ENCODE results near the gene LIG1. TPM values are rescaled to one million over a fixed set of nuclear protein-coding genes. Genes with fewer than 3 reads are reported as not detected.
A peak's percentile ranks its signal among the peaks of the same experiment; 100 is the strongest.

Gene LIG1
- total and polyA plus RNA-seq, 8 donors = 26.7 to 72.1 (median 61.9) TPM

DNA sequence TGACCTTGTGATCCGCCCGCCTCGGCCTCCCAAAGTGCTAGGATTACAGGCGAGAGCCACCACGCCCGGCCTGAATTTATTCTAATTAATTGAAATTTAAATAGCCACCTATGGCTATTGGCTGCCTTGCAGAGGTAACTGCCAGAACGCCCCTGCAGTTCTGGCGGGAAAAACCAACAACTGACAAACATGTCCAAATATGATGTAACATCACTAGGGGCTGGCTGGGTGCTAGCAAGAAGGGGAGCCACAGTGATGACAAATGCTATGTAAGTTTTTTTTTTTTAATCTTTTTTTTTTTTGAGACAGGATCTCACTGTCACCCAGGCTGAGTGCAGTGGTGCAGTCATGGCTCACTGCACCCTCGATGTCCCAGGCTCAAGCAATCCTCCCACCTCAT lies 13.2 kb upstream of the LIG1 start:
- Histone ChIP-seq H3K4me1 (no peaks in the 10 kb centered on the region), H3K27ac (no peak overlapping the region), H3K27me3 (no peaks in the 10 kb centered on the region), H3K36me3 (peaks cover 0 to 32% of the 10 kb centered on the region in 2 donors), H3K9me3 (peaks cover 0 to 20% of the 10 kb centered on the region in 2 donors), H3K4me3 (no peak overlapping the region)
- ATAC-seq (no peak), DNase-seq (no peak)
- TF ChIP-seq, protein P1, sequence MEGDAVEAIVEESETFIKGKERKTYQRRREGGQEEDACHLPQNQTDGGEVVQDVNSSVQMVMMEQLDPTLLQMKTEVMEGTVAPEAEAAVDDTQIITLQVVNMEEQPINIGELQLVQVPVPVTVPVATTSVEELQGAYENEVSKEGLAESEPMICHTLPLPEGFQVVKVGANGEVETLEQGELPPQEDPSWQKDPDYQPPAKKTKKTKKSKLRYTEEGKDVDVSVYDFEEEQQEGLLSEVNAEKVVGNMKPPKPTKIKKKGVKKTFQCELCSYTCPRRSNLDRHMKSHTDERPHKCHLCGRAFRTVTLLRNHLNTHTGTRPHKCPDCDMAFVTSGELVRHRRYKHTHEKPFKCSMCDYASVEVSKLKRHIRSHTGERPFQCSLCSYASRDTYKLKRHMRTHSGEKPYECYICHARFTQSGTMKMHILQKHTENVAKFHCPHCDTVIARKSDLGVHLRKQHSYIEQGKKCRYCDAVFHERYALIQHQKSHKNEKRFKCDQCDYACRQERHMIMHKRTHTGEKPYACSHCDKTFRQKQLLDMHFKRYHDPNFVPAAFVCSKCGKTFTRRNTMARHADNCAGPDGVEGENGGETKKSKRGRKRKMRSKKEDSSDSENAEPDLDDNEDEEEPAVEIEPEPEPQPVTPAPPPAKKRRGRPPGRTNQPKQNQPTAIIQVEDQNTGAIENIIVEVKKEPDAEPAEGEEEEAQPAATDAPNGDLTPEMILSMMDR (IDR thresholded peaks at IDR 0.05) = no peak
- intact Hi-C loops (cut with DNase I) = no loop called here

DNA sequence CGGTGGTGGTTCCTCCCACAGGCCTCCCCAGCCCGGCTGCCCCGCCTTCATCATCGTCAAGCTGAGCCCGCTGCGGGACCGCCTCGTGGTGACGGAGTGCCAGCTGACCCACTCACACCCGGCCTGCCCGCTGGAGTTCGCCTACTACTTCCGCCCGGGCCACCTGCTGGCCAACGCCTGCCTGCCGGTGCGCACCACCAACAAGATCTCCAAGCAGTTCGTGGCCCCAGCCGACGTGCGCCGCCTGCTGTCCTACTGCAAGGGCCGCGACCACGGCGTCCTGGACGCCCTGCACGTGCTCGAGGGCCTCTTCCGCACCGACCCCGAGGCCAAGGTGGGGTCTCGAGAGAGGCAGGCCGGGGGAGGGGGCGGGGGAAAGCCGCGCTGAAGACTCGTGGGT lies 12.3 kb upstream of the LIG1 start:
- H3K4me3 ChIP-seq = no peak overlapping the region
- no peak for ATAC-seq
- no peak for DNase-seq
- intact Hi-C loops (cut with DNase I) = no loop called here
- no peaks in the 10 kb centered on the region for H3K4me1 ChIP-seq
- no peak overlapping the region for H3K27ac ChIP-seq
- TF ChIP-seq, protein P1 (IDR thresholded peaks at IDR 0.05) = no peak
- H3K9me3 ChIP-seq = peaks cover 0 to 20% of the 10 kb centered on the region in 2 donors
- no peaks in the 10 kb centered on the region for H3K27me3 ChIP-seq
- H3K36me3 ChIP-seq = peaks cover 0 to 31% of the 10 kb centered on the region in 2 donors

GRCh38 chr19:48181505-48181904 lies 11.4 kb upstream of the LIG1 start:
- Histone ChIP-seq H3K4me1 (no peaks in the 10 kb centered on the region), H3K4me3 (no peak overlapping the region), H3K27me3 (no peaks in the 10 kb centered on the region), H3K27ac (no peak overlapping the region), H3K9me3 (peaks cover 0 to 20% of the 10 kb centered on the region in 2 donors), H3K36me3 (peaks cover 0 to 29% of the 10 kb centered on the region in 2 donors)
- intact Hi-C loops (cut with DNase I) = no loop called here
- ATAC-seq (no peak), DNase-seq (no peak)
- TF ChIP-seq, protein P1 (IDR thresholded peaks at IDR 0.05) = no peak

DNA sequence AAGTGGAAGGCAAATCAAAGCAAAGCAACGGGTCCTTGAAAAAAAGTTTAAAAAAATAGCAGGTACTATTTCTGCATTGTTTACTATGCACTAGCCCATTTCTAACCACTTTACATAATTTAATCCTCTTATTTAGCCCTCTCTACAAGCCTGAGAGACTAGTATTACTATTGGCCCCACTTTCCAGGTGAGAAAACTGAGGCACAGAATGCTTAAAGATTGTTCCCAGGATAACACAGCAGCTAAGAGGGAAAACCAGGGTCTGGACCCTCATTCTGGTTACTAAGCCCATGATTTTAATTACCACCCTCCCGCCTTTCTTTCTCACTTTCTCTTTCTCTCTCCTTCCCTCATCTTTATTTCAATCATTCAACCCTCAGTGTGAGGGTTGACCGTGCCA lies 6.1 kb upstream of the LIG1 start:
- TF ChIP-seq, protein P1 (IDR thresholded peaks at IDR 0.05) = no peak
- ATAC-seq (no peak), DNase-seq (no peak)
- H3K4me1 ChIP-seq = peaks cover 5 to 13% of the 10 kb centered on the region in 2 donors
- no peak overlapping the region for H3K4me3 ChIP-seq
- peaks cover 0 to 38% of the 10 kb centered on the region in 2 donors for H3K36me3 ChIP-seq
- no peaks in the 10 kb centered on the region for H3K27me3 ChIP-seq
- H3K27ac ChIP-seq = no peak overlapping the region
- intact Hi-C loops (cut with DNase I) = no loop called here
- H3K9me3 ChIP-seq = peaks cover 0 to 7% of the 10 kb centered on the region in 2 donors

GRCh38 chr19:48175578-48175977 lies 5.4 kb upstream of the LIG1 start:
- Histone ChIP-seq H3K4me1 (peaks cover 7 to 19% of the 10 kb centered on the region in 2 donors), H3K4me3 (no peak overlapping the region), H3K9me3 (peaks cover 0 to under 1% of the 10 kb centered on the region in 2 donors), H3K27me3 (no peaks in the 10 kb centered on the region), H3K36me3 (peaks cover 0 to 38% of the 10 kb centered on the region in 2 donors), H3K27ac (peak overlapping the region in 1 of 2 donors; percentile 3)
- no peak for DNase-seq
- TF ChIP-seq, protein P1 (IDR thresholded peaks at IDR 0.05) = no peak
- ATAC-seq = no peak
- intact Hi-C loops (cut with DNase I) = no loop called here
